ENCODE results near the gene LYSMD2. TPM values are rescaled to one million over a fixed set of nuclear protein-coding genes. Genes with fewer than 3 reads are reported as not detected.

The LYSMD2 gene
- total and polyA plus RNA-seq, 2 of the 8 experiments (the other 6 are each of a cell fraction or from before 2014, with no cell fraction given), result 2.2 to 2.7 TPM

DNA sequence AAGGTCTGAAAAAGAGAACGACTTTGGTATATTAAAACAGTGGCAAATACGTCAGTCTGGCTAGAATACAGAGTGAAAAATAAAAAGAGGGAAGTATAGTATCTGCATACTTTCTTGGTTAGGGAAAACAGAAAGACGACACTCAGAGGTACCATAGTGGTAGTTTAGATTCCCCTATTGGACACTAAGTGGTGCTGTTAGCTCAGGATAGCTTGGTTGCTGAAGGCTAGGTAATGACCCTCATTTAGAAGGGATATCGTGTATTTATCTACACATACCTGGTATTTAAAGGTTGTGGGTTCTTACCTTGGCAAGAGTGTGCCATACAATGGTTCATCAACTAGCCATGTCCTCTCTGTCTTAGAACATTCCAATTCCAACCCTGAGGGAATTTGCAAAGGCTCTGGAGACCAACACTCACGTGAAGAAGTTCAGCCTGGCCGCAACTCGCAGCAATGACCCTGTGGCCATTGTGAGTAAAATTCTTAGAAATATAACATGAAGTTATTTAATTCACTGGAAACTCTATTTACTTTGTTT, 45.0 kb upstream of the LYSMD2 start (continued):
- TF ChIP-seq CHD7 (IDR thresholded peaks at IDR 0.05; ENCODE audit: insufficient replicate concordance, low read length), result no peak
- TF ChIP-seq GABPA (IDR thresholded peaks at IDR 0.05; ENCODE audit: borderline replicate concordance, insufficient read depth, low read length), result no peak
- TF ChIP-seq, protein P1, sequence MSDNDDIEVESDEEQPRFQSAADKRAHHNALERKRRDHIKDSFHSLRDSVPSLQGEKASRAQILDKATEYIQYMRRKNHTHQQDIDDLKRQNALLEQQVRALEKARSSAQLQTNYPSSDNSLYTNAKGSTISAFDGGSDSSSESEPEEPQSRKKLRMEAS (IDR thresholded peaks at IDR 0.05), result no peak
- TF ChIP-seq JUN (IDR thresholded peaks at IDR 0.05; ENCODE audit: low read depth, low read length), result no peak
- no peak for TF ChIP-seq KDM4A (IDR thresholded peaks at IDR 0.05; ENCODE audit: low read depth, low read length, severe bottlenecking)
- TF ChIP-seq, protein P2, sequence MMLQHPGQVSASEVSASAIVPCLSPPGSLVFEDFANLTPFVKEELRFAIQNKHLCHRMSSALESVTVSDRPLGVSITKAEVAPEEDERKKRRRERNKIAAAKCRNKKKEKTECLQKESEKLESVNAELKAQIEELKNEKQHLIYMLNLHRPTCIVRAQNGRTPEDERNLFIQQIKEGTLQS (IDR thresholded peaks at IDR 0.05; ENCODE audit: insufficient read depth, low read depth, low read length), result no peak
- peak in 2 of 3 experiments; percentile 80 to 84; a peak in 3 of 4 replicates for TF ChIP-seq CTCF (IDR thresholded peaks at IDR 0.05; ENCODE audit: control extremely low read depth in 1 of 3, insufficient read depth in 1 of 3, low read depth in 1 of 3, low read length in 3 of 3)

Measured in H1 (cell line).